Measurements from ENCODE around the gene VDAC1.
"Not testable (repeated sequence)": the region's sequence is repeated elsewhere in the genome, so short reads cannot be mapped to it uniquely, and the experiment has no call there.

The VDAC1 gene

DNA sequence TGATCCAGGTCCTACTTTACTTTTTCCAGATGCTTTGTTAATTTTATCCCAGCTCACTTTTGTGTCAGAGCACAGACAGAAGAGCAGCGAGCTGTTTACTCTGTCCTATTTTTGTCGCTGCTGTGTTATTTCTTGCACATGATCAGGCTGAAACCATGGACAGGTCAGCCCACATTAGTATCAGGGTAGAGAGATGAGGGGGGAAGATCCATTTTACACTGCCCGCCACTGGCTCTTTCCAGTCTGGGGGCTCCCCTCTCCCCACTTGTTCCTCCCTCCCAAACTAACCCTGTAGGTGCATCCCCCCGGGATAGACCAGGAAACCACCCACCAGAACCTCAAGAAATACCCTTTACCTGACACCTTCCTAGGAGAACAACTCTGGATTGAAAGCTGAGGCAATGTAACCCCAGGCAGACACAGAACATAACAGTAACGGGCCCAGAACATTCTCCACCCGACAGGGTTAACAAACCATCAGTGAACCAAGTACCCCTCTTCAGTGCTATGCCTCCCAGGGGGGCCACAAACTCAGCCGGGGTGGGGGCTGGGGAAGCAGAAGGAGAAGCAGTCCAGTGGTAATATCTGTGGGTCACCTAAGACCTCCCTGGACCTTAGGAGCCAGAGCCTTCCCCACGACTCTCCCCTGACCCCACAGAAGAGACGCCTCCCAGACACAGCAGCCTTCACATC is 10.3 kb downstream of the VDAC1 start:
- no peak for DNase-seq

DNA sequence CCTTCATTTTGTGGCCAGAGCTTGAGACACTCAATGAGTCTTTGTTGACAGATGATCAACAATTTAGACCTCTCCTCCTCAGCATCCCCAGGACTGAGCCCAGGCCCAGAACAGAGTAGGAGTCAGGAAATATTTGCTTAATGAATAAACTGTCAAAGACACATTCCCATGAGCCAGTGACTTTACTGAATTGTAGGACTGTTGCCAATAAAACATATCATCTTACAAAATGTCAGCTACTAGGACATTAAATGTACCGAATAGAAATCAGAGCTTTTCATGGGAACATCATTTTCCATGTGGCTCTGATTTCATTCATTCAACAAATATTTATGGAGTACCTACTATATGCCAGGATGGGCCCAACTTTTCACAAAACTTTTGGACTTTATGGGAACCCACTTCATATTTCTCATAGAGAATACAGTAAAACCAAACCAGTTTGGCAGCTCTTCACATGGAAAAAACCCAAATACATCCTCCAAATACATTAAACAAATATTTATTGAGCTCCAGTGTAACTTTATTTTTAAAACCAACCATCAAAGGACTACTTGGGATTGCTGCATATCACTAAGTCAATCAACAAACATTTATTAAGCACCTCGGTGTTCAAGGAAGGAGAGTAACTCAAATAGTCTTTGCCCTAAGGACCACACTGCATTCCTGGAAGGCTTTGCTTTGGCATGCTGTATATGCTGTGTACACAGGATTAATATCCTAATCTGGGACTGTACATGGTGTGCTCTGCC is 11.4 kb downstream of the VDAC1 start:
- no peak for DNase-seq

DNA sequence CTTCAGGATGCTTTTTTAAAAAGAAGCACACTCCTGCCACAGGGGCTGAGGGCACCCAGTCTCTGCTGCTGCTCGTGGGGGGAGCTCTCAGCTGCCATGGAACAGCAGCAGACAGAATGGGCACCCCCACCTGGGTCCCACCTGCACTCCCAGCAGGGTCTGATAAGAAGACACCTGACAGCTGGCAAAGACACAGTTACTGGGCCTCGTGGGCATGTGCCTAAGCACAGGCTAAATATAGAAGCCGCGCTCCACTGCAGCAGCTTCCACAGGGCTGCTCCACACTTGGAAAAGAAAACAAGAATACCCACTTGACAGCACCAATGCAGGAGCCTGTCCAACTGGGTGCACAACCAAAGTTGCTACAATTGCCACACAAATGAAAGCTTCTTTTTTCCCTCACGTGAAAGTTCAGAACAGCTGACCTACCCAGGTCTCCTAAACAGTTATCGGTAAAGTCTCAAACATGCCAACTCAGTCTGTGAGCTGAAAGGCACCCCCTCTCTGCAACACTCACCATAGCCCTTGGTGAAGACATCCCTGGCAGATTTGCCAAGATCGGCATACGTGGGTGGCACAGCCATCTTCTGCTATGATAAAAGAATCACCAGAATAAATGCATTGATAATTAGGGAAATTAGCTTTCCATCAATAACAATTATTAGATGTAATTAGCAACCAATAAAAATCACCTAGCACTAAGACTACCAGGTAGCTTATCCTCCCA is 12.2 kb downstream of the VDAC1 start:
- no peak for DNase-seq

DNA sequence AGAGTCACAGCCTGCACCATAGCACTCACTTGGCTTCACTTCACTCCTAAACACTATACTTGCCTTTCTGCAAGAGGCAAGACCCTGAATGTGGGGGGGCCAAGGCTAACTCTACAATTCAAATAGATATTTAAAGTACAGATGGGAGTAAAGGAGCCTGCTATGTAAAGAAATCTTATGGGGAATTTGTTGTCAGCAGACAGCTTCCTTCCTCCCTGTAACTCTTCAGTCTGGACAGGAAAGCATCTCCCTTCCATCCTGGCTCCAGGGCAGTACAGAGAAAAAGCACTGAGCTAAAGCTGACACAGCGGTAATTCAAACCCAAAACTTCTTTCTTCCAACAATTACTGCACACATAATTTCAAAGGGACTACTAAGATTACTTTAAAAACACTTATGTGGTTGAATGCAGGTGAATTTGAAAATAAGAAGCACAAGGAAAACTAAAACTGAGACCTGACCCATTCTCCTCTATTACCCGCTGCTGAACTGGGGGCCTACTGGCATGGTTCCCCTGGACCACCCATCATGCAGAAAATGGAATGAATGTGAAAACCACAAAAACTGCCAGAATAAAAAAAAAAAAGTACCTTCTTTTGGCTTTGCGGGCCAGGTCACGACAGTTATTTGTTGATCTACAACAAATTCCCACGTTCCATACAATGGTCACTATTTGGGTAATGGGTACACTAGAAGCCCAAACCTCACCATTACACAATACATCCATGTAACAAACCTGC is 13.4 kb downstream of the VDAC1 start:
- no peak for DNase-seq

DNA sequence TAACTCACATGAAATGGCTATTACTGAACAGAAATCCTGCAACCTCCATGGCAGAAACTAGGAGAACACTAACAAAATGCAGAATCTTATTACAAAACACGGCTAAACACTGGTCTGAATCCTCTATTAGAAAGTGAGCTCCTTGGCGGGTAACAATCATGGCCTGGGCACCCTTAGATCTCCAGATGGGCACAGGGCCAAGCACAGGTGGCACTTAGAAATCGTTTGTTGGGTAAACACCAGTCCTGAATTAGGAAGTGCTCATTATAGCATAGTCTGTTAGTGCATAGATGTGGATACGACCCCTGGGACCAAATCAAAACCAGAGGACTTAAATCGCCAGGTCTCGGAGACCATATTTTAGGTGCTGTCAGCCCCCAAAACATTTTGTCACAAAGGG is 14.4 kb downstream of the VDAC1 start:
- no peak for DNase-seq

DNA sequence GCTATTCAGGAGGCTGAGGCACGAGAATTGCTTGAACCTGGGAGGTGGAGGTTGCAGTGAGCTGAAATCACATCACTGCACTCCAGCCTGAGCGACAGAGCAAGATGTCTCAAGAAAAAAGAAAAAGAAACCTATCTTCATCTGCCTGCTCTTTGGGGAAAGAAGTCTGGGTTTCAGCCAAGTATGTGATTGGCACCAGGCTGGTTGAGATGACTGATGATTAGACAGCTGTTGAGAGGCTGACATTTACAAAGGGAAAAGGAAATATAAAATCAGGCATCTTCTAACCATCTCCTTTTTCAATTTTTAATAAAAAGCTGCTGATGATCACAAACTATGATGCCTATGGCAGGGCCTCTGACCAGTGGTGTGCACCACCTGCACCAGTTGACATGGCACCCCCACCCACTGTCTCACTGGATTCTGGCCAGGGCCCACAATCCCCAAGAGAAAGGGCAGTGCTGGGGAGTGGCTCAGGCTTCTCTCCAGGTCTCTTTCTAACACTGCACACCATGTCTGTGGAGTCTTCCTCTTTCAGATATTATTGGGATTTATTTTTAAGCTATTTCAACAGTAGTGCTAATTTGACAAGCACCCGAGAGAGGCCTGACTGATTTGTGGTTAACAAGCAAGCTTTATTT is 19.1 kb downstream of the VDAC1 start:
- no peak for DNase-seq

DNA sequence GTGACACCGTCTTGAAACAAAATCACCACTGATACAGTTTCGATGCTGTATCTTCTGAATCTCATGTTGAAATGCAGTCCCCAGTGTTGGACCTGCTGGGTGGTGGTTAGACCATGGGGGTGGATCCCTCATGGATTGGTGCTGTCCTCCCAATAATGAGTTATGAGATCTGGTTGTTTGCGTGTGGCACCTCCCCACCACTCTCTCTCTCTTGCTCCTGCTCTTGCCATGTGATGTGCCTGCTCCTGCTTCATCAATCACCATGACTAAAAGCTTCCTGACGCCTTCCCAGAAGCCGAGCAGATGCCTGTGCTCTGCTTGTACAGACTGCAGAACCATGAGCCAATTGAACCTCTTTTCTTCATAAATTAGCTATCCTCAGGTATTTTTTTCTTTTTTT is 21.1 kb downstream of the VDAC1 start:
- DNase-seq: no peak

DNA sequence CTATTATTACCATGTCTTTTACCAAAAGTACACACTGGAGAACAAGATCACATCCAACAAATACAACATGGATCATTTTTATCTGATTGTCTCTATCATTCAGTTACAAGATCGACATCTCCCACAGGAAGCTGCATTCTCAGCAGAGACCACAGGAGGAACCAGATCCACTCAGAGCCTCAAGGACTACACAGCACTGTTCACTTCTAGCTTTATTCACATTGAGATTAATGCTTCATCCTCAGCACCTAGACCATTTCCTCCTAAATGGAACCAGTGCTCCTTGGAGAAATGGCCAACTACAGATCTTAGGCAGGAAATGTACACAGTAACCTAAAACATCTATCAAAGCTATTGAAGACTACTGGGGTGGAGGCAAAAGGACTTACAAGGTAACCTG is 23.1 kb downstream of the VDAC1 start:
- DNase-seq: no peak

DNA sequence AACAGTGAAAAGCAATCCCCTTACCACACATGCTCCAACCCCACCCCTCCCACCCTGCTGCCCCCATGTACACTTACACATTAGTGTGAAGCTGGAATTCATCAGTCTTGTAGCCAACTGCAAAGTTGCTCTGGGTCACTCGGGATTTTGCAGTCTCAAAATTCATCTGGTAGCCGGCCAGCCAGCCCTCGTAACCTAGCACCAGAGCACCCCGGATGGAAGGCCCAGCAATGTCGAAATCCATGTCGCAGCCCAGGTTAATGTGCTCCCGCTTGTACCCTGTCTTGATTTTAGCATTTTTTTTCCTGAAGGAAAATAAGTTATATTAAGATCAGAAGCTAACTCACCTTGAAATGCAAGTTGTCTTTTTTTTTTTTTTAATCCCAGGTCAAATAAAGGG is 24.1 kb downstream of the VDAC1 start:
- DNase-seq: no peak

DNA sequence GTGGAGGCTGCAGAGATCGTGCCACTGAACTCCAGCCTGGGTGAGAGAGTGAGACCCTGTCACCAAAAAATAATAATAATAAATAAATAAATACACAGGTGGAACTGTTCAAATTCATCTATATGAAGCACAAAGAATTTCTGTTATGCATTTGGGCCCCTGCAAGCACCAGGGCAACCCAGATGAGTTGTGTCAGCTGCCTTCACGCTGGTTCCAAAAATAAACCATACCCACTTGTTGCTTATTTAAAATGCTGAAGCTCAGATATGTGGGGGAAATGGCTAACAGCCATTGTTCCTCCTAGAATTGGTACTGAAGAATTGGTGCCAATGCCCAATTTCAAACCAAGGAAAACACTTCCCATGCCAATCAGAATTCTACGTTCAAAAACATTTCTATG is 25.8 kb downstream of the VDAC1 start:
- no peak for DNase-seq

DNA sequence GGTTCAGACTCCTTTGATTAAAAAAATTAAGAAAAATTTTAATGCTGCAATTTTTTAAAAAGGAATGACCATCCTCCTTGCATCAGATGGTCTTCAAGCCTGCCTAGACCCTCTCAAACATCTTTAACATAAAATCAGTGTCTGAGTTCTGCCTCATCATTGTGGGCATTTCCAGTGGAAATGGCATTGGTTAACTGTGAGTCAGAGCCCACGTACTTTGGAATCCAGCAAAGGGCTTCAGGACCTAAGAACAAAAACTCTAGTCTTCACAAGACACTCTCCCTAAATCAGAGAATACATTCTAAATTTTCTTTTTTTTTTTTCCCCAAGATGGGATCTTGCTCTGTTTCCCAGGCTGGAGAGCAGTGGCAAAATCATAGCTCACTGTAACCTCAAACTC is 26.9 kb downstream of the VDAC1 start:
- DNase-seq: no peak

DNA sequence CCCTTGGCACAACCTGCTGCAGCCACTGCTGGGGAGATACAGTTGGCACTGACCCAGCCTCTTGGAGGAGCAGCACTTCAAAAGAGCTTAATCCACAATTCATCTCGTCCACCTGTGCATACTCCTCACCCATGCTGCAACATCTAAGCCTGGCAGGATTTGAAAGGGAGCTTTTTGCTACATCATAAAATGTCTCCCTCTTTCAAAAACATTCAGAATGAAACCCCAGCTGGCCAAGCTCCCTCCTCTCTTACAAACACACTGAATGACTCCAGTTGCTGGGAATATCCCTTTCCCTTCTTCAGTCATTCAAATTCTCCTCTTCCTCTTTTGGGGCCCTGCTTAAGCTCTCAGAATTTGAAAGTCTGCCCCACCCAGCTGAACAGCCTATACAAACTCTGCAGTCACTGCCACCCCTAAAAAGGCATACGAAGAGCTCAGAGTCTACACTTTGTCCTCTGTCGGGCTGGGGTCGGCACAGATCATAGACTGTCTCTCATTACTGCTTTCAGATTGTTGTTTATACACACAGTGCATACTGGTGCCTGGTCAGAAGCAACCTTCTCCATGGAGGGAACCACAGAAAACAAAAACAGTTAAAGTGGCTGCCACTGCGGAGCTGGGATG is 27.5 kb downstream of the VDAC1 start:
- DNase-seq: no peak

DNA sequence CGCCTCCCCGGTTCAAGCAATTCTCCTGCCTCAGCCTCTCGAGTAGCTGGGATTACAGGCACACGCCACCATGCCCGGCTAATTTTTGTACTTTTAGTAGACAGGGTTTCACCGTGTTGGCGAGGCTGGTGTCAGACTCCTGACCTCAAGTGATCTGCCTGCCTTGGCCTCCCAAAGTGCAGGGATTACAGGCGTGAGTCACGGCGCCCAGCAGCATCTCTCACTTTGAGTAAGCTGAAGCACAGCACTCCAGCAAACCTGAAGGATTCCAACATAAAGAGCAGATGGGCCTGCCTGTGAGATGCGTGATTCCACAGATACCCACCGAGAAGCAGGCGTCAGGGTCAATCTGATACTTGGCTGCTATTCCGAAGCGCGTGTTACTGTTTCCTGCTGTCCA is 29.2 kb downstream of the VDAC1 start:
- not testable (repeated sequence) for DNase-seq

DNA sequence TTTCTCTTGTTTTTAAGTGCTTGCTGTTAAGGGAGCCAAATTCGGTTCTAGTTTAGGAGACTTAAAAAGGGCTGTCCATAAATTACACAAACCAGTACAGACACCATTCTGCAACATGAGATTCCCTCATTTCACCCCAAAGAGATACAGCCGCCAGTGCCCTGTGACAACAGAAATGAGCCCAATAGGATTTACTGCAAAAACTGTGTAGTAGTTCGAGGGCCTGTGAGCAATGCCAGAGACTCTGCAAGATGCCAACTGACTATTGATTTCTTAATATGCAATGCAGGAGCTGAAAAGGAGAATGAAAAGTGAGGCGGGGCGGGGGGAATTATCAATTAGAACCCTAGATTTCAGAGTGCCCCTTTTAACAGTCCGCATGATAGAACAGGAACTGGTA is 30.6 kb downstream of the VDAC1 start:
- no peak for DNase-seq

DNA sequence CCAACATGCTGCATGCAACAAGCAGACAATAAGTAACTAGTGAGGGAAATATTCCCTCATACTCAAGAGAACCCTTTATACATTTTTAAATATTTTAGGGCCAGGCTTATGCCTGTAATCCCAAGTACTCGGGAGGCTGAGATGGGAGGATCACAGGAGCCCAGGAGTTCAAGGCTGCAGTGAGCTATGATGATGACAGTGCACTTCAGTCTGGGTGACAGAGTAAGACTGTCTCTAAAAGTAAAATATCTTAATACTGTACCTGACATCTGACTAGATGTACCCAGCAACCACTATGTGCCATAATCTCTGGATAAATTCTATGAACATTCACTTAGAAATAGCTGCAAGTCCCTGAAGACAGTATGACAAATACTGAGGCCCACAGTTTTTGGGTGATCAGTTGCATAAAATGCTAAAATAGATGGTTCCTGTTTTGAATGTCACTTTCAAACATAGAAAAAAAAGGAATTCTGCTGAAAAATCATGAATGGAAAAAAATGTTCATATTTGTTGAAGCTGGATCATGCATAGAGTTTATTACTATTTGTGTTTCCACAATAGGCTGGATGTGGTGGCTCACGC is 34.4 kb downstream of the VDAC1 start:
- DNase-seq: no peak

DNA sequence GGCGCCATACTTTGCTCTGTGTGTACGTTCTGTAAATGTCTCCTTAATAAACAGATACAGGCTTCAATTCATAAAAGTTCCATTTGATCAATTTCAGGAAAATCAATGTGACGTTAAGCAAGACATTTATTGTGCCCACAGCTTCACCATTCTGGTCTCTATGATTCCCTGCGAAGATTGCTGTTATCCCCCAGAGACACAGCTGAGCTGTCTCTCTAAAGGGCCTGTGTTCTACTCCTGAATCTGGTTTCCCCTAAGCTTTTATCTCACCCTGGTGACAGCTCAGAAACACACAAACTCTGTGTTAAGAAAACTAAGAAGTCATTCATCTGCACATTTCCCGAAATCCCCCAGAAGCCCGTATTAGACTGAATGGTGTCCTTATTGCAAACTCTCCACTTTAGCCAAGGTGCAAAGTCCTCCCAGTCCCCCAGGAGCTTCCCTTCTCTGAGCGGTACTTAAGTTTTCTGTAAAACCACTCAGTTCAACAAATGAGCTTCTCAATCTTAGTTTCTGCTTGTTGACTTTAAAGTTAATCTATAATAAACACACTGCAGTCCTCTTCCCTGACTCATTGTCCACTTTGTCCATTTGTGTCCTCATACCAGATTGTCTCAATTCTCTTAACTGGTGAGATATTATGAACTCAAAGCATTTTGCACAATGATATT is 35.0 kb downstream of the VDAC1 start:
- no peak for DNase-seq

DNA sequence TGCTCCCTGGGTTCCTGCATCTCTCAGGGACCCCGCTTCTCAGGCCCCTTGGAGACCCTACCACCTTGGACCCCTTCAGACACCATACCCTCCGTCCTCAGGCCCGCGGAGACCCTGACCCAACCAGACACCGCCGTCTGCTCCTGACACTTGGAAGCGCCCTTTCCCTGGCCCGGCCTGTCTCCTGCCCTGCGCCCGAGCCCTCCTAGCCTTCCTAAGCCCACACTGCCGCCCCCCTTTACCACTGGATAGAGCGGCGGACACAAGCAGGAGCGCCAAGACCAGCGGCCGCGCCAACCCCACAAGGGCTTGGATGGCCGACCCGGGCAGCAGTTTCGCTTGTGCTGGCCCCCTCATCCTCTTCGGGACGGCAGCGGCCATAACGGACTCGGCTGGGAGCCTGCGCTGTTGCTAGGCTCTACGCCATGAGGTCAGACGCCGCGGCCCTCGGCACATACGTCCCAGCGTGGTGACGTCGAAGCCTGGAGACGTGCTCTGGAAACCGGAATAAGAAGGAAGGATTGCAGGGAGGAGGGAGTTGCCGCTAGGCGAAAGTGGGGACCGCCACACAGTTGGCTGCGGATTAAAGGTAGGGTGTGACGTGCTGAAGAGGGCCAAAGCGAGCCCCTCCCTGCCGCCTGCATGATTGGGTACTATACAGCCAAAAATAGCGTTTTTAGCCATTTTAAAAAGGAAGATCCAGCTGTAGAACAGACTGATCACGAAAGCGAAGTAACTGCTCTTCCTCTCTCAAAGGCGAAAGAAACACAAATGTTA is 36.4 kb downstream of the VDAC1 start, which contains the start of gene C5orf15:
TSS of gene C5orf15 (minus strand) at position 422 of the 777 bp plus-strand sequence. CDS start at position 381, 41 bp downstream.
- DNase-seq: peak; percentile 82 to 86

DNA sequence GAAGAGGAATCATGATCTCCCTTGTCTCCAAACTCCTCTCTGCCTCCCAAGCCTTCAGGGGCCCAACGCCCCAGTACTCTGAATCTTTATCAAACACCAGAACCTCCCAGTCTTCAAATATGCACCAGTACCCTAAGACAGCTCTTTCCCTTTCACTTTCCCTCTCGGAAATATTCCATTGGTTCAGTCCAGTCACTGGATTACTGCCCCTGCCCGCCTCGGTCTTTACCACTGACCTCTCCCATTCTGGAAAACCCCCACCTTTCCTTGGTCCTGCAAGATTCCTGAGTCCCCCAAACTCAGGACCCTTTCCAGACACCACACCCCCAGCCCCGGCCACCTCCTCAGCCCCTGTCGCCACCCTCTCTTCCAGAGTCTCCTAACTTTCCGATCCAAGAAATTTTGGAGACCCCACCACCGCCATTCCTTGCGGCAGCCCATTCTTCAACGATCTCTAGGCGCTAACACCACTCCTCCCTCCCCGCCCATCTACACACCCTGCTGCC is 37.0 kb downstream of the VDAC1 start:
- DNase-seq: no peak

DNA sequence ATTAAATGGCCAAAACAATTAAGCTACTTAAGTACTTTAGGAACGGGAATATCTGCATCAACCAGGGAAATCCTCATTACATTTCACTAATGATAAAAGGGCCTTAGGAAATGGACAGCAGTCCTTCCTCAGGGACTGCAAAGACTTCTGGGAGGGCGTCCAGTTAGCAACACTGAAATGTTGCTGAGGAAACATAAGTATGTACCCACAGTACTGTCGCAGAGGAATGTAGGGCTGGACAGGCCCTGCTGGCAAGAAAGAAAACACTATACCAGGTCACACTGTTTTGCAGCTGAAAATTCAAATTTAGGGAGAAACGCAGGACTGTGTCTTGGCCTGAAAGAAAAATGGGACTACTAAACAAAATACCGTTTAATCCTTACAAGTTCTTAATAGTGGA is 37.7 kb downstream of the VDAC1 start:
- no peak for DNase-seq

DNA sequence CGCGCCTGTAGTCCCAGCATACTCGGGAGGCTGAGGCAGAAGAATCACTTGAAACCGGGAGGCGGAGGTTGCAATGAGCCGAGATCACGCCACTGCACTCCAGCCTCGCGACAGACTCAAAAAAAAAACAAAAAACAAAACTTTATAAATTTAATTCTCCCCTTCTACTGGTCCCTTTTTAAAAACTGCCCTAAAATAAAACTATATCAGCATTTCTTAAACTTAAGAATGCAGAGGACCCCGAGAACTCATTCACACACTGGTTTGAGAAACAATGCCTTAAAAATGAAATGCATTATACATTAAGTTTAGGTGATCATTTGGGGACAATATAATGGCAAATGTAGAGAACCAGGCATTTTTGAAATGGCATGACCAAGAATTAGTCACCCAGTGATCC is 38.7 kb downstream of the VDAC1 start:
- no peak for DNase-seq

All from NCI-H1930 (cell line).